B cell (primary cell): ENCODE measurements around the gene QRICH2. TPM values are rescaled to one million over a fixed set of nuclear protein-coding genes. Genes with fewer than 3 reads are reported as not detected.

Experiments used
- ATAC-seq: fragments of 200-7000 bp; cut with Tn5 transposase; one replicate; pipeline ENCODE4 v1.10.0; 2021; ENCODE audit warnings: low read depth, mild to moderate bottlenecking, moderate number of reproducible peaks, moderate library complexity
- CTCF ChIA-PET: fragments of 350-600 bp; sonication (Branson Sonifier 250); formaldehyde crosslinking; loops from one replicate; lab custom pipeline; 2021; ENCODE audit warnings: antibody characterized with exemption, inconsistent platforms; lab: Charles Lee
- POLR2A ChIA-PET: fragments of 350-600 bp; sonication (Branson Sonifier 250); formaldehyde crosslinking; loops from one replicate; lab custom pipeline; 2021; ENCODE audit warnings: antibody characterized with exemption; lab: Charles Lee
- DNase-seq: peaks from one replicate; pipeline ENCODE4 v3.0.0; 2013
- H2AFZ ChIP-seq: 2 replicates; pipeline ENCODE4 v1.6.1; 2012; ENCODE audit warnings: mild to moderate bottlenecking, low read depth, low read length; ENCODE audit not compliant: insufficient read depth, poor library complexity, severe bottlenecking
- H3K27ac ChIP-seq, 2 donors: 1 replicate in 1 of 2; 2 replicates in 1 of 2; pipeline ENCODE4 v1.5.1; 2012 to 2013; ENCODE audit warnings: low read length in 2 of 2, mild to moderate bottlenecking in 2 of 2, moderate library complexity in 1 of 2
- H3K27me3 ChIP-seq, 4 experiments: fragments of 200-600 bp in 1 of 4; sonication (generic) in 1 of 4; replicated peaks in 1 of 4; 1 replicate in 2 of 4; 2 replicates in 2 of 4; pipeline versions ENCODE4 v1.6.1 to v1.7.0; 2013 to 2016; ENCODE audit warnings: low read length in 3 of 4, mild to moderate bottlenecking in 2 of 4, mixed read lengths in 1 of 4, moderate library complexity in 1 of 4; ENCODE audit not compliant: insufficient read depth in 4 of 4, control insufficient read depth in 3 of 4; ENCODE audit errors: control extremely low read depth in 1 of 4
- H3K36me3 ChIP-seq, 2 experiments: replicated peaks in 1 of 2; 1 replicate in 1 of 2; 2 replicates in 1 of 2; pipeline versions ENCODE4 v1.6.1 to v1.7.1; 2013; ENCODE audit warnings: low read length in 1 of 2; ENCODE audit not compliant: insufficient read depth in 2 of 2, control insufficient read depth in 1 of 2; ENCODE audit errors: control extremely low read depth in 1 of 2, extremely low read depth in 1 of 2
- H3K4me1 ChIP-seq, 2 donors: fragments of 200-600 bp in 1 of 2; sonication (generic) in 1 of 2; 1 replicate in 1 of 2; 2 replicates in 1 of 2; pipeline versions ENCODE4 v1.5.1 to v1.6.1; 2013 to 2017; ENCODE audit warnings: low read length in 2 of 2; ENCODE audit not compliant: control insufficient read depth in 2 of 2, insufficient read depth in 2 of 2
- H3K4me2 ChIP-seq: replicated peaks from 2 replicates; pipeline ENCODE3; 2012; ENCODE audit warnings: mild to moderate bottlenecking, low read depth, low read length; ENCODE audit not compliant: poor library complexity, severe bottlenecking
- H3K4me3 ChIP-seq, 5 experiments: fragments of 200-600 bp in 1 of 5; sonication (generic) in 1 of 5; 1 replicate in 3 of 5; 2 replicates in 2 of 5; pipeline versions ENCODE4 v1.5.1 to v1.7.0; 2011 to 2016; ENCODE audit warnings: low read length in 4 of 5, mild to moderate bottlenecking in 4 of 5, low read depth in 2 of 5, control low read depth in 1 of 5, moderate library complexity in 1 of 5; ENCODE audit not compliant: insufficient read depth in 1 of 5; ENCODE audit errors: control extremely low read depth in 1 of 5, extremely low read depth in 1 of 5
- H3K79me2 ChIP-seq: fragments of 200-600 bp; sonication (generic); one replicate; pipeline ENCODE4 v1.6.0; 2016; ENCODE audit warnings: low read length; ENCODE audit not compliant: control insufficient read depth, insufficient read depth
- H3K9ac ChIP-seq: fragments of 200-600 bp; sonication (generic); 2 replicates; pipeline ENCODE4 v1.6.1; 2017; ENCODE audit warnings: mild to moderate bottlenecking, low read length, moderate library complexity
- H3K9me3 ChIP-seq, 3 donors: one replicate each; pipeline versions ENCODE4 v1.6.1 to v1.7.1; 2013; ENCODE audit warnings: low read length in 2 of 3; ENCODE audit not compliant: control insufficient read depth in 2 of 3, insufficient read depth in 1 of 3; ENCODE audit errors: control extremely low read depth in 1 of 3
- H4K20me1 ChIP-seq: 2 replicates; pipeline ENCODE4 v1.6.0; 2012; ENCODE audit warnings: mild to moderate bottlenecking, low read length; ENCODE audit not compliant: insufficient read depth, control insufficient read depth, poor library complexity, severe bottlenecking
- H3K27ac Mint-ChIP-seq: one replicate; pipeline ENCODE4 v1.8.0; 2021; ENCODE audit warnings: mixed read lengths
- H3K27me3 Mint-ChIP-seq: one replicate; pipeline ENCODE4 v1.8.0; 2021; ENCODE audit warnings: mixed read lengths
- H3K4me1 Mint-ChIP-seq: one replicate; pipeline ENCODE4 v1.8.0; 2021; ENCODE audit warnings: mixed read lengths
- H3K4me3 Mint-ChIP-seq: one replicate; pipeline ENCODE4 v1.8.0; 2021; ENCODE audit warnings: mixed read lengths
- H3K9me3 Mint-ChIP-seq: one replicate; pipeline ENCODE4 v1.8.0; 2022; ENCODE audit warnings: mixed read lengths; ENCODE audit not compliant: insufficient read depth
- EZH2 ChIP-seq: IDR thresholded peaks from 2 replicates; pipeline ENCODE4 v1.6.1; 2012; ENCODE audit warnings: borderline replicate concordance, low read depth, mild to moderate bottlenecking, moderate library complexity, low read length; ENCODE audit not compliant: insufficient read depth, poor library complexity, severe bottlenecking
- WGBS: methylation state at CpG from one replicate; pipeline ENCODE4 v1.1.5; 2013; ENCODE audit warnings: missing lambda C conversion rate; ENCODE audit not compliant: insufficient coverage; 5-methylcytosine and 5-hydroxymethylcytosine counted together
- intact Hi-C: fragments of 100-400 bp; cut with micrococcal nuclease; formaldehyde crosslinking; loops from one replicate; pipeline ENCODE4 v1.10.0; 2022
- polyA plus RNA-seq: library from polyadenylated mRNA; depleted of rRNA; stranded (reverse); fragments of >200 nt; gene quantifications from 2 replicates; pipeline ENCODE4 v1.2.3, GENCODE V29; 2012
- total RNA-seq, 2 donors: library from RNA; stranded (reverse); fragments of 120-200 nt in 1 of 2; gene quantifications; 1 replicate in 1 of 2; 2 replicates in 1 of 2; pipeline versions ENCODE4 v1.2.3 to v1.2.4, GENCODE V29; 2013 to 2022
- TF ChIP-seq, protein P1 (sequence below): fragments of 200-600 bp; IDR thresholded peaks from one replicate; pipeline ENCODE4 v1.8.0; 2022; ENCODE audit warnings: antibody characterized with exemption, mild to moderate bottlenecking

QRICH2 gene
- total and polyA plus RNA-seq, 2 donors (not counting 1 experiment from before 2014, with no cell fraction given): 4.4 to 4.5 TPM

DNA sequence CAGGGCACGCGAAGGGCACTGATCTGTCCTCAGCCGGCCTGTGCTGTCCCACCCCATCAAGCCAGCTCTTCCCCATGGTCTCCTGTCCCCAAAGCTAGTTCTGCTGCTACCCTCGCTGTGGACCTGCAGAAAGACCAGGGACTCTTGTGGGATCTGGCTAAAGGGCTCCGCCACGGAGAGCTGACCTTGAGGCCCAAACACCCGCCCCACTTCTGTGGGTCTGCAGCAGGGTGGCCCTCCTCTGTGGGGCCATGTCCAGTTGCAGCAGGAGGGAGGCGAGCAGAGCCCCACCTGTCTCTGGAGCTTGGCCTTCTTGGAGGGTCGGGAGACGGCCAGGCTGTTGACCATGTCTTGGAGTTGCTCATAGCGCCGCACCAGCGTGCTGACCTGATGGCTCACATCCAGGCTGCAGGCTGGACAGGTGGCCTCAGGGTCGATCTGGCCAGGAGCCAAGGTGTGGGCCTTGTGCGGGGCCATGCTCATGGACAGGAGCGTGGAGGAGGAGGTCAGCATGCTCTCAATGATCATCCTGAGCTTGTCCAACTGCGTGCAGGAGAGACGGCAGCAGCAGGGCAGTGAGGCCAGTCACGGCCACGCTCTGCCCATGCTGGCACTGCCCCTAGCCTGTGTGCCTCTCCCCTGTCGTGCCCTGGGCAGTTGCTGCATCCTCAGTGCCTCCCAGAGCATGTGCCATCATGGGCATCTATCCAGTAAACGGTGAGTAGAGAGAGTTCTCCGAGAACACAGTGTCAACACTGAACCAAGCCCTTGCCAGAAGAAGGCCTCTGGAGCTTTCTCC lies 26.3 kb downstream of the QRICH2 start:
- DNase-seq: no peak
- H3K9me3 Mint-ChIP-seq: no peaks in the 10 kb centered on the region
- ChIA-PET CTCF (interaction anchor here (0.8 to 16.7 kb wide), 5 partner anchors 7 to 159 kb away, joined by 3 to 435 read pairs (median 5); partner anchors contain the start of gene FOXJ1), POLR2A (no interaction called here)
- Histone ChIP-seq H3K9ac (no peak overlapping the region), H3K79me2 (no peaks in the 10 kb centered on the region), H3K4me1 (peaks cover 0 to 4% of the 10 kb centered on the region in 2 donors), H3K9me3 (no peaks in the 10 kb centered on the region), H3K4me3 (no peak overlapping the region), H3K36me3 (no peaks in the 10 kb centered on the region), H4K20me1 (no peaks in the 10 kb centered on the region), H3K27me3 (no peaks in the 10 kb centered on the region), H3K27ac (no peak overlapping the region), H3K4me2 (no peak overlapping the region), H2AFZ (no peak overlapping the region)
- intact Hi-C loops: no loop called here
- ATAC-seq: no peak
- no peak overlapping the region for H3K27ac Mint-ChIP-seq
- H3K27me3 Mint-ChIP-seq: no peaks in the 10 kb centered on the region
- 95% methylated on average over 23 of the region's 23 CpGs for WGBS
- H3K4me1 Mint-ChIP-seq: peaks cover 8% of the 10 kb centered on the region
- TF ChIP-seq EZH2: no peak
- TF ChIP-seq, protein P1, sequence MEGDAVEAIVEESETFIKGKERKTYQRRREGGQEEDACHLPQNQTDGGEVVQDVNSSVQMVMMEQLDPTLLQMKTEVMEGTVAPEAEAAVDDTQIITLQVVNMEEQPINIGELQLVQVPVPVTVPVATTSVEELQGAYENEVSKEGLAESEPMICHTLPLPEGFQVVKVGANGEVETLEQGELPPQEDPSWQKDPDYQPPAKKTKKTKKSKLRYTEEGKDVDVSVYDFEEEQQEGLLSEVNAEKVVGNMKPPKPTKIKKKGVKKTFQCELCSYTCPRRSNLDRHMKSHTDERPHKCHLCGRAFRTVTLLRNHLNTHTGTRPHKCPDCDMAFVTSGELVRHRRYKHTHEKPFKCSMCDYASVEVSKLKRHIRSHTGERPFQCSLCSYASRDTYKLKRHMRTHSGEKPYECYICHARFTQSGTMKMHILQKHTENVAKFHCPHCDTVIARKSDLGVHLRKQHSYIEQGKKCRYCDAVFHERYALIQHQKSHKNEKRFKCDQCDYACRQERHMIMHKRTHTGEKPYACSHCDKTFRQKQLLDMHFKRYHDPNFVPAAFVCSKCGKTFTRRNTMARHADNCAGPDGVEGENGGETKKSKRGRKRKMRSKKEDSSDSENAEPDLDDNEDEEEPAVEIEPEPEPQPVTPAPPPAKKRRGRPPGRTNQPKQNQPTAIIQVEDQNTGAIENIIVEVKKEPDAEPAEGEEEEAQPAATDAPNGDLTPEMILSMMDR: no peak
- H3K4me3 Mint-ChIP-seq: no peak overlapping the region

DNA sequence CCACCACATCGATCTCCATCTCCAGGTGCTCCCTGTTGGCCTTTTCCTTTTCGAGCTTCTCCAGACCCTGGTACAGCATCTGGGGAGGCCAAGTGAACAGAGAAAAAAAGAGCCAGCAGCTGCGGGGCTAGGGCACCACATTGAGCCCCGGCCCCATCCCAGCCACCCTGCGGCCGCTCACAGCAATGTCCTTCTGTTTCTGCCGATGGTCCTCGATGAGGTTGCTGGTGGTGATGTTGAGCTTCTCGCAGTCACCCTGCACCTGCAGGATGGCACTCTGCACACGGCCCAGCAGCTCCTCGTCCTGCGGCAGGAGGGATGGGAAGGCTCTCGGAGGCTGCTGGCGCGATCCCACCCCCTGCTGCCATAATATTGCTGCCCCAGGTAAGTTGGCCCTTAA lies 27.4 kb downstream of the QRICH2 start:
- CTCF ChIA-PET: interaction anchor here (0.8 to 16.7 kb wide), 18 partner anchors 10 to 319 kb away, joined by 3 to 435 read pairs (median 6); partner anchors contain the start of genes EXOC7, FOXJ1 and UBALD2
- no peak overlapping the region for H3K27ac ChIP-seq
- TF ChIP-seq, protein P1: no peak
- no peak for TF ChIP-seq EZH2
- no peaks in the 10 kb centered on the region for H3K27me3 Mint-ChIP-seq
- 92% methylated on average over 15 of the region's 15 CpGs for WGBS
- H3K9me3 Mint-ChIP-seq: no peaks in the 10 kb centered on the region
- no peaks in the 10 kb centered on the region for H4K20me1 ChIP-seq
- H3K36me3 ChIP-seq: no peaks in the 10 kb centered on the region
- no peak overlapping the region for H3K4me3 ChIP-seq
- intact Hi-C loops: no loop called here
- no peak for DNase-seq
- POLR2A ChIA-PET: interaction anchor here (0.6 to 1.2 kb wide), 3 partner anchors 14 to 76 kb away, joined by 3 to 7 read pairs (median 4); no protein-coding TSS in a partner anchor
- no peak overlapping the region for H3K9ac ChIP-seq
- no peaks in the 10 kb centered on the region for H3K79me2 ChIP-seq
- H3K27me3 ChIP-seq: no peaks in the 10 kb centered on the region
- H3K4me3 Mint-ChIP-seq: no peak overlapping the region
- no peak overlapping the region for H3K27ac Mint-ChIP-seq
- peaks cover 9 to 15% of the 10 kb centered on the region in 2 donors for H3K4me1 ChIP-seq
- H3K9me3 ChIP-seq: no peaks in the 10 kb centered on the region
- H3K4me1 Mint-ChIP-seq: peaks cover 18% of the 10 kb centered on the region
- no peak for ATAC-seq
- no peak overlapping the region for H3K4me2 ChIP-seq
- no peak overlapping the region for H2AFZ ChIP-seq
